NCI-H1105 treated with DMSO at 0.1 percent for 48 hours (cell line): ENCODE data around the gene SCG5.

Source experiments
- DNase-seq: peaks from one replicate; lab custom pipeline; 2025; lab: John Stamatoyannopoulos, UW

Gene SCG5

GRCh38 chr15:32691689-32692038 is 50.2 kb downstream of the SCG5 start:
- DNase-seq = no peak

GRCh38 chr15:32692286-32692685 is 50.8 kb downstream of the SCG5 start:
- no peak for DNase-seq

- DNase-seq = no peak
Measured at GRCh38 chr15:32694222-32694983, 52.9 kb downstream of the SCG5 start.

- no peak for DNase-seq
Measured at GRCh38 chr15:32698773-32699390, 57.4 kb downstream of the SCG5 start.

GRCh38 chr15:32700501-32701150 is 59.1 kb downstream of the SCG5 start:
- DNase-seq = no peak

- DNase-seq = no peak
Measured at GRCh38 chr15:32701863-32702262, 60.4 kb downstream of the SCG5 start.

- DNase-seq = no peak
Measured at GRCh38 chr15:32704395-32704981, 63.0 kb downstream of the SCG5 start.

- no peak for DNase-seq
Measured at GRCh38 chr15:32705446-32705845, 63.9 kb downstream of the SCG5 start.

- no peak for DNase-seq
Measured at GRCh38 chr15:32706704-32707103, 65.2 kb downstream of the SCG5 start.

GRCh38 chr15:32707436-32707835 is 65.9 kb downstream of the SCG5 start:
- DNase-seq = no peak

- DNase-seq = no peak
Measured at GRCh38 chr15:32709295-32710033, 68.0 kb downstream of the SCG5 start.

- DNase-seq = no peak
Measured at GRCh38 chr15:32715276-32715675, 73.8 kb downstream of the SCG5 start.

GRCh38 chr15:32716216-32716914 is 74.9 kb downstream of the SCG5 start:
- DNase-seq = no peak

- DNase-seq = no peak
Measured at GRCh38 chr15:32716915-32717425, 75.5 kb downstream of the SCG5 start.

GRCh38 chr15:32717426-32718226 is 76.1 kb downstream of the SCG5 start, which contains the start of gene GREM1:
Gene GREM1 (plus strand): TSS chr15:32718004. CDS start chr15:32730691, 12,687 bp downstream.
- DNase-seq = no peak

GRCh38 chr15:32718227-32718820 is 76.8 kb downstream of the SCG5 start:
- DNase-seq = no peak

- DNase-seq = no peak
Measured at GRCh38 chr15:32718821-32719716, 77.6 kb downstream of the SCG5 start.

GRCh38 chr15:32721596-32721995 is 80.1 kb downstream of the SCG5 start:
- no peak for DNase-seq

GRCh38 chr15:32722136-32722535 is 80.6 kb downstream of the SCG5 start:
- DNase-seq = no peak
